Middle frontal gyrus (tissue), 1 donor: Measurements from ENCODE around the gene NPS.

Experiments
- DNase-seq: peaks from one replicate; pipeline ENCODE4 v3.0.0-alpha.2; 2015; ENCODE audit warnings: low spot score; ENCODE audit errors: extremely low spot score

Gene NPS

GRCh38 chr10:127549009-127549408 is at the start of gene NPS:
Gene NPS, plus strand, starts transcription at chr10:127549309. Its CDS starts 60 bp downstream, at chr10:127549369.
- DNase-seq = no peak

- DNase-seq = no peak
Observed at GRCh38 chr10:127500127-127500526, 49.0 kb upstream of the NPS start.

DNA sequence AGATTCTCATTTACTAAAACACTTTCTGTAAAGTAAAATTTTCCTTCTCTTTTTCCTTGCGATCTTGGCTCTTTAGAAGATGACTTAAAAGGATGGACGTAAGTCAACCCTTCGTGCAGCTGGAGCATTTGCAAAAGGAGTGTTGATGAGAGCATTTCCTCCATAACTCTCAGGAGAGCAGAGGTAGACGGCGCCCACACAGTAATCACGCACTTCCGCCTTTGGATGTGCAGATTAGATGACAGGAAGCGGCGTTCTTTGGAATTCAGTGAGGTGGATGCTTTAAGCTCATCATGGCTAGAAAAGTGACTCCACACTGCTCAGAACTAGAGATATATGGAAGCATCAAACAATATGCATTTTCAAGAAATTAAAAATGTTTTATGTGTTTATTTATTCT is 43.0 kb upstream of the NPS start:
- no peak for DNase-seq

GRCh38 chr10:127522298-127522697 is 26.8 kb upstream of the NPS start:
- DNase-seq = no peak

DNA sequence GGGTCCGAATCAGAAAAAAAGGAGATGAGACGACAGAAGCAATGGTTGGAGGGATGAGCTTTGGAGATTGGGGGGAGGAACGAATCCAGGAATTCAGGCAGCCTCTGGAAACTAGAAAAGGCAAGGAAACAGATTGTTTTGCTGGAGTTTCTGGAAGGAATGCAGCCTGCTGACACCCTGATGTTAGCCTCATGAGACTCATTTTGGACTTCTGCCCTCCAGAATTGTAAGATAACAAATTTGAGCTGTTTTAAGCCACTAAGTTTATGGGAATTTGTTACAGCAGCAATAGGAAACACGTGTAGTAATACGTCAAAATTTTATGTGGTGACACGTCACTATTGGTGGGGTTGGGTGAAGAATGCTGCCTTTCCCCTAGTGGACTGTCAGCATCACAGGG is 25.6 kb upstream of the NPS start:
- no peak for DNase-seq

- no peak for DNase-seq
Observed at GRCh38 chr10:127524229-127524628, 24.9 kb upstream of the NPS start.

GRCh38 chr10:127524908-127525665 is 24.0 kb upstream of the NPS start:
- DNase-seq = no peak

GRCh38 chr10:127525686-127526085 is 23.4 kb upstream of the NPS start:
- no peak for DNase-seq

- no peak for DNase-seq
Observed at GRCh38 chr10:127526161-127526560, 22.9 kb upstream of the NPS start.

DNA sequence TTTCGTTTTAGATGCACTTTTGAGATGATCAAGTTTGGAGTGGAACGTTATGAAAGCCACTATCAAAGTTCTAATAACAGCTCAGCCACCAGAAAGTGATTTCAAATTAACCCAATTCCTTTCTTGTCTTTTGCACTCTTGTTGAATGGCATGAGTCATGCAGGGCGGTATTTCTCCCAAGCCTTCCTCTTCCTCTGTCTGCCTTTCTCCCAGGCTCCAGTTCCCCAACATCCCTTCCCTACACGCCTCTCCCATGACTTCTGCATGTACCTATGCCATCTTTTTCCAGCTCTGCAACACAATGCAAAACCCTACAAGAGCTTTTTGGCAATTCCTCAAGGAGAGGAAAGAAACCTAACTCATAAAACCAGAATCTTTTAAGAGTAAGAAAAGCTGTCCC is 21.8 kb upstream of the NPS start:
- no peak for DNase-seq

DNA sequence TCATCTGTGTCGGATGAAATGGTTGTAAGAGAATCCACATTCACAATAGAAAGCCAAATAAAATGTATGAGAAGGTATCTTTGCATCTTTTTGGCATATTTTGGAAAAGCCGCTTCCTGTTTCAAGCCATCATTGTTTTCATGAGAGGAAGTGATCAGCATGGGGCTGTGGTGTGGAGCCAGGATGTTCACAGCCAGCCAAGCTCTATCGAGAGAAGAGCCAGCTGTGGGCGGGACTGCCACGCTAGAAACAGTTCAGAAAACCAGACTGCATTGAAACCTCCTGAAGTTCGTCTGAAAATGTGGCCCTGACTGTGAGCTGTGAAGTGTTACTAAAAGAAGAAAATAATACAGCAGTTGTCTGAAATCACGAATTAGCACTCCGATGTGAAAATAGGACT is 21.2 kb upstream of the NPS start:
- DNase-seq = peak; percentile 57

DNA sequence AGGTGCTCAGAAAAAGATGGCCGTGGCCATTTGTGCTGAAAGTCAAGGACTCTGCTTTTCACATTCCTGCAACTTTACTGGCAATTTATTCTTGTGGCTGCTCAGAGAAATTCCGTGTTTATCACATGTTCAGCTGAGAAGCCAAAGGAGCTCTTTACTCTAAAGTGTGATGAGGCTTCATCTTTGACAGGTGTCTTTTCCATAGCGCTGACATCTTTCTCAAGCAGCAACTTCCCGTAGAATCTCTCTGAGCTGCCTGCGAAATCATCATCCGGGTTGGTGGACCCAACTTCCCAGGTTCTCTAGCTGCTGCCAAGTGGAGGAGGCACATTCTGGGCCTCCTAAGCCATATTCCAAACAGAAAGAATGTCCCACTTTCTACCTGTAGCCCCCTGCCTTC is 16.9 kb upstream of the NPS start:
- DNase-seq = no peak

DNA sequence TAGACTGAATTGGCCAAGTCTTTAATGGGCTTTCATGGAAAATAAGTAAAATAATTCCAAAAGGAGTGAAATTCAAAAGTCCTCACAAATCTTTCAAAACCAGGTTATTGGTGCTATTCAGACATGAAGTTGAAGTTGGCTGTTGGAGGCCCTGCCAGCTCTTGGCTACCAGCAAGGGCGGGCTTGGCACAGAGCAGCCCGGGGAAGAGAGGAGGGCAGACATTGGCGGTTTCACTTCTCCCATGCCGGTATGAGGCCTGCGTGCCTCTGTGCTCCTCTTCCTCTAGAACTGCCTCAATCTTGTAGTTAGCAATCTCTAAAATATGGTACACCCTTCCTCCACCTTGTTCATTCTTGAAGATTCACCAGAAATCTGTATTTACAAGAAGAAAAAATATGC is 16.4 kb upstream of the NPS start:
- no peak for DNase-seq

DNA sequence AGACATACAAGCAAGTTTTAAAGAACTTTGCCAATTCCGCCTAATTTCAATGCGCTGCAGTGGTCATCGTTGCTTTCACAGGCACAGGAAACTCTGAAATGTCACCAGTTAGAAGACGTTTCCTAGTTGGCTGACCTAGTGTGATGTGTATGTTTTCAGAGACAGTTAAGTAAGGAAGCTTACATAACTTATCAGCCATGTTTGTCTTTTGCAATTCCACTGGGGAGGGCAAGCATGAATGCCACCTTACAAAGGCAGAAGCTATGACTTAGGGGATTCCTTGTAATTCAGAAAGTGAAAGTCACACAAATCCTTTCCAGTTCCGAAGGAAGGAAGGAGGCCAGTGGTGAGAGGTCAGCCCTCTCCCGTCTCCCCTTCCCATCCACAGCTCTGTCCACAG is 15.0 kb upstream of the NPS start:
- DNase-seq = no peak

DNA sequence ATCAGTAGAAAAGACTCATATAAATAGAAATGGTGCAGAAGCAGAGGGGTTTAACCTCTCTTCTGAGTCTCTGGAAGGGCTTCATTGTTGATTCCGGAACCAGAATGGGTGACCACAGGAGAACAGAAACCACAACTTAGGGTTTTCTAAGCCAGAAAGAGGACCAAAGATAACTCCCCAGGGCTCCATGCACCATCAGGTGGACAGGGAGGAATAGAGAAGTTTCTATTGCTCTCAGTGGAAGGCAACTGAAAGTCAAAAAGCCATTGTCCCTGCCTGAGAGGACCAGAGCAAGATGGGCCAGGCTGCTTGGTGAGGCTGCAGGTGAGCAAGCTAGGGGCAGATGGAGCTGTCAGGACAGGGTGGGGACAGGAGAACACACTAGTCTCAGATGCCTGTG is 14.6 kb upstream of the NPS start:
- no peak for DNase-seq

- no peak for DNase-seq
Observed at GRCh38 chr10:127535802-127536515, 13.2 kb upstream of the NPS start.

DNA sequence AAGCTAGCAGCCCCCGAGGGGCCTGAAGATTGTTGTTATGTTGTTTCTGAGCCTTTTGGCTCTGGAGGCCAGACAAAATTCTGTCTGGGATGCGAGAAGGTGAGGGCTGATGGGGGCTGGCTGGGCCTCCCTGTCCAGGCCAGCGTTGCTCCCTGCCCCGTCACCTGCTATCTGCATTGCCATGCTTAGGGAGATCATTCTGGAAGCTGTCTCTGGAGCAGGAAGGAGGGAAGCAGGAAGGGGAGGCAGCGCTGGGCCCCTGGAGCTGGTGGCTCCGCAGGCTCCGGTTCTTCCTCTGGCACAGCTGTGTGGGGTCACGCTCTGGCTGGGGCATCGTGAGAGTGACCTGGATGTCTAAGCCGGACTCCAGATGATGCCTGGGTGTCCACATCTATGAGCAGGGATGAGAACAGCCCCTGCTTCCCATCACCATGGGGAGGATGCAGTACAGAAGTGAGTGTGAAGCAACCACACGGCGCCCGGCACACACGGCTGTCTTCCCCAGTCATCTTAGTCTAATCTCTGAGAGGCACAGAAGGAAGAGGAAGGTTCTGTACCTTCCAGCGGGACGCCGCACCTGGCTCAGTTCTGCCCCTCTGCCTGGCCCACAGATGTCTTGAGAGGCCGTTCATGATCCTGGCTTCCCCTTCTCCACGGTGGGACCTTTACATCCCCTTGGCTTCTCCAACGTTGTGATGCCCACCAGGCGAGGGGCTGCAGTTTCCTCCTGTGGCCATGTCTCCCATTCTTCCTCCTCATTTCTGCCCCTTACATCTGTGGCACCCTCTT is 11.9 kb upstream of the NPS start:
- no peak for DNase-seq

DNA sequence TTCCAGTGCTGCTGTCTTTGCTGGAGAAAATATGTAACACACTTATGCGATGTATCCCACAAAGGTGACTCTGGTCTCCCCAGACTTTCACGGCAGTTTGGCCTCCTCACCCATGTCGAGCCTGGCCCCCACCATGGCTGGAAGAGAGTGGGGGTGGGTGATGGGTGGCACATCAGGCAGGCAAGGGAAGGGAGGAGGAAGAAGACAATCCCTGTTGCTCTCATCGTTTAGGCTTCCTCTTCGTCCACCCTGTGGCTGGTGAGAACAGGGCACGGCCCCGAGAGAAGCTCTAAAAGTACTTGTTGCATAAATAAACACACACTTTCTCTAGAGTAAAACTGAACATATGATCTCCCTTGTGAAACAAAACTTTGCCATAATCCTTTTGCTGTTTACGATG is 11.2 kb upstream of the NPS start:
- DNase-seq = no peak

DNA sequence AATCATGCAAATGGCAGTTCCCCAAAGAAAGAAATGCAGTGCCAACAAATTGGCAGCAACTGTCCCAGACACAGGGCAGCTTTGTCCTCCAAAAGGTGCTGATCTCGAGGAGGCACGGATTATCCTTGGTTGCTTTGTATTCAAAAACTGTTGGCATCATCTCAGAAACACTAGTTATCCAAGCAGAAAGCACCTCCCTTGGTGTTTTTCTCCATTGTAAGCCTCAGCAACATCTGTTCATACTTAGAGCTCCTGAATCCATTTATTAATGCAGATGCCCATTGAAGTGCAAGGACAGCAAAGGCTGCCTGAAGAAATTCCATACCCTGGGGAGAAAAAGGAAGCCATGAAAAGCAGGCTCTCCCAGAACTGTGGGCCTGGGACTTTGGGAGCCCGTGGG is 1.1 kb upstream of the NPS start:
- no peak for DNase-seq

GRCh38 chr10:127550861-127551260 is 1.8 kb downstream of the NPS start:
- peak; percentile 31 for DNase-seq

DNA sequence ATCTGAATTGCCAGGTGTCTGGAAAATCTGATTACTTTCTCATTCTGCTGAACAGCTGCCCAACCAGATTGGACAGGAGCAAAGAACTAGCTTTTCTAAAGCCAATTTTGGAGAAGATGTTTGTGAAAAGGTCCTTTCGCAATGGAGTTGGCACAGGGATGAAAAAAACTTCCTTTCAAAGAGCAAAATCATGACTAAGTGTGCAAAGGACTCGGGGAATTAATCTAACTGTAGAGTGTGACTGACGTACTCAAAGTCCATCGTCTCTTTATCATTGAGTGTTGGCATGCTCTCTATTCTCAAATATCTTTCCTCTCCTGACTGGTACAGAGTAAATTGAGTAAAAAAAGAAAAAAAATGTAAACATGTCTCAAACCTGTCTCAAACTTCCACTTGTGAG is 3.3 kb downstream of the NPS start:
- no peak for DNase-seq

DNA sequence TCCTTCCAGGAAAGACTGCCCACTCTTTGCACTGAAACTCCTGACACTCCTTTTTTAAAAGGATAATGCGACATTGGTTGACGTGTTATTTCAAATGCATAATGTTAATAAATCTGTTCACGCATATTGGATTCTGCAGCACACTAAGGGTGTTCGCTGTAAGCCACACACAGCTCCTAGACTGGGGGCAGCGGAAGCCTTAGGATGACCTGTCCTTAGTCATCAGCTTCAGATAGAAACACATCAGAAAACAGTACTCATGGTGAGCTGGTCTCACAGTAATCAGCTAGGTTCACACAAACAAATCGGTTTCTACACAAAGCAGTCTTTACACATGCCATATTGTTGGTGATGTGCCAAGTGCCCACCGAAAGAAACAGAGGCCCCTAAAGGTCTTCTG is 4.3 kb downstream of the NPS start:
- DNase-seq = no peak
